Endothelial cell (in vitro differentiated cells): Measurements from ENCODE around the gene NECTIN3. TPM values are rescaled to one million over a fixed set of nuclear protein-coding genes. Genes with fewer than 3 reads are reported as not detected.

Source experiments
- DNase-seq: peaks from one replicate; pipeline ENCODE4 v3.0.0; 2021; ENCODE audit warnings: low spot score
- H3K27ac Mint-ChIP-seq: one replicate; pipeline ENCODE4 v1.8.0; 2021; ENCODE audit warnings: mixed read lengths, inconsistent platforms; ENCODE audit not compliant: unreplicated experiment
- H3K27me3 Mint-ChIP-seq: one replicate; pipeline ENCODE4 v1.8.0; 2021; ENCODE audit warnings: mild to moderate bottlenecking, moderate library complexity, mixed read lengths, inconsistent platforms; ENCODE audit not compliant: unreplicated experiment
- H3K36me3 Mint-ChIP-seq: one replicate; pipeline ENCODE4 v1.8.0; 2021; ENCODE audit warnings: mild to moderate bottlenecking, low read depth, mixed read lengths, inconsistent platforms; ENCODE audit not compliant: unreplicated experiment
- H3K4me1 Mint-ChIP-seq: one replicate; pipeline ENCODE4 v1.8.0; 2021; ENCODE audit warnings: mild to moderate bottlenecking, mixed read lengths, inconsistent platforms; ENCODE audit not compliant: unreplicated experiment
- H3K4me3 Mint-ChIP-seq: one replicate; pipeline ENCODE4 v1.8.0; 2021; ENCODE audit warnings: mild to moderate bottlenecking, mixed read lengths, inconsistent platforms; ENCODE audit not compliant: unreplicated experiment
- H3K9me3 Mint-ChIP-seq: one replicate; pipeline ENCODE4 v1.8.0; 2021; ENCODE audit warnings: mixed read lengths, inconsistent platforms; ENCODE audit not compliant: unreplicated experiment
- total RNA-seq: library from RNA; stranded (reverse); fragmentation: NEBNext Ultra II Directional; extraction: Animal tissue kit (Norgen Biotek cat#: 25700); gene quantifications from one replicate; pipeline ENCODE4 v1.2.1, GENCODE V29; 2021; ENCODE audit not compliant: unreplicated experiment
- TF ChIP-seq, protein P1 (sequence below): fragments of 200-600 bp; sonication (generic); IDR thresholded peaks from one replicate; pipeline ENCODE4 v1.5.0; 2021; ENCODE audit warnings: antibody characterized with exemption; ENCODE audit not compliant: unreplicated experiment

Gene NECTIN3
- total RNA-seq, 1 donor from 2014 or later, result 28.5 TPM

DNA sequence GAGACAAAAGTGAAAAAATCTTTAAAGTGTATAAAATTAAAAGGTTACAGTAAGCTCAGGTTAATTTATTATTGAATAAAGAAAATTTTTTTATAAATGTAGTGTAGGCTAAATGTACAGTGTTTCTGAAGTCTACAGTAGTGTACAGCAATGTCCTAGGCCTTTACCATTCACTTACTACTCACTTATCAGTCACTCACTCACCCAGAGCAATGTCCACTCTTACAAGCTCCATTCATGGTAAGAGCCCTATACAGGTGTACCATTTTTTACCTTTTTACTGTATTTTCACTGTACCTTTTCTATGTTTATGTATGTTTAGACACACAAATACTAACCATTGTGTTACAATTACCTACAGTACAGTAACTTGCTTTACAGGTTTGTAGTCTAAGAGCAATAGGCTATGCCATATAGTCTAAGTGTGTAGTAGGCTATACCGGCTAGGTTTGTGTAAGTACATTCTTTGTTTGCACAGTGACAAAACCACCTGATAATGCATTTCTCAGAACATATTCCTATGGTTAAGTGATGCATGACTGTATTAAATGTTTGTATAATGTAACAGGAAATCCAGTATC lies 38.1 kb upstream of the NECTIN3 start:
- no peak overlapping the region for H3K27ac Mint-ChIP-seq

DNA sequence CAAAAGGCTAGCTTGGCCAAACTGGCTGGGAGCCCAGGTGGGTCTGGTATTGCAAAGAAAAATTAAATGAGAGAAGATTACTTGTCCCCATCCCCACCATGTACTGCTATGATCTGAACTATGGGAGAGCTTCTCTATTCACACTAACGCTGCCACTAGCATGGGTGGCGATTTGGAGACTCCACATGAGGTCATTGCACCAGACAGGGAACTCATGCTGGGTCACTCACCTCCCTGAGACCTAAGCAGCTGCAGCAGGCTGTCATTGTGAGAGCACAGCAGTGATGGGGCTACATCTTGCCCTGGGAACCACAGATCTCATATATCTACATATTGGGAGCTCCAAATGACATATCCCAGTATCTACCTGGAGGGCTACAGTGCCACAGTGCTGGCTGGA lies 36.3 kb upstream of the NECTIN3 start:
- no peak overlapping the region for H3K4me3 Mint-ChIP-seq

More for the DNA sequence above, 38.1 kb upstream of the NECTIN3 start:
- H3K36me3 Mint-ChIP-seq, result no peaks in the 10 kb centered on the region
- H3K27me3 Mint-ChIP-seq, result no peaks in the 10 kb centered on the region
- TF ChIP-seq, protein P1, sequence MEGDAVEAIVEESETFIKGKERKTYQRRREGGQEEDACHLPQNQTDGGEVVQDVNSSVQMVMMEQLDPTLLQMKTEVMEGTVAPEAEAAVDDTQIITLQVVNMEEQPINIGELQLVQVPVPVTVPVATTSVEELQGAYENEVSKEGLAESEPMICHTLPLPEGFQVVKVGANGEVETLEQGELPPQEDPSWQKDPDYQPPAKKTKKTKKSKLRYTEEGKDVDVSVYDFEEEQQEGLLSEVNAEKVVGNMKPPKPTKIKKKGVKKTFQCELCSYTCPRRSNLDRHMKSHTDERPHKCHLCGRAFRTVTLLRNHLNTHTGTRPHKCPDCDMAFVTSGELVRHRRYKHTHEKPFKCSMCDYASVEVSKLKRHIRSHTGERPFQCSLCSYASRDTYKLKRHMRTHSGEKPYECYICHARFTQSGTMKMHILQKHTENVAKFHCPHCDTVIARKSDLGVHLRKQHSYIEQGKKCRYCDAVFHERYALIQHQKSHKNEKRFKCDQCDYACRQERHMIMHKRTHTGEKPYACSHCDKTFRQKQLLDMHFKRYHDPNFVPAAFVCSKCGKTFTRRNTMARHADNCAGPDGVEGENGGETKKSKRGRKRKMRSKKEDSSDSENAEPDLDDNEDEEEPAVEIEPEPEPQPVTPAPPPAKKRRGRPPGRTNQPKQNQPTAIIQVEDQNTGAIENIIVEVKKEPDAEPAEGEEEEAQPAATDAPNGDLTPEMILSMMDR, result no peak
- H3K4me3 Mint-ChIP-seq, result no peak overlapping the region
- H3K9me3 Mint-ChIP-seq, result no peaks in the 10 kb centered on the region
- H3K4me1 Mint-ChIP-seq, result no peaks in the 10 kb centered on the region
- DNase-seq, result no peak

DNA sequence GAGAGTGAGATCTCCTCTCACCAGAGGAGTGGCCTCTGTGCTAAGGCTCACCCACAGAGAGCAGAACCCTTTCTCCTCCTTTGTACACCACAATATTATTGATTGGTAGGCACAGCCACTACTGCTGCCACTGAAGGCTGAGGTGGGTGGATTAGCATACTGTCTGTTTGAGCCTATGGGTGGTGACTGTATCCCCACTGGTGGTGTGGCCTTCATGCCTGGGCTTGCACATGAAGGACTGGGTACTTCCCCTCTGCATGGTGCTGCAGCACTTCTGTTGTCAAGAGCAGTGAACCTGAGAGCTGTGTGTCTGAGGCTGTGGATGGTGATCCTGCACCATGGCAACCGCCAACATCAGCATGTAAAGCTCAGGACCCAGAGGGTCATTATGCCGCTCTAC lies 35.7 kb upstream of the NECTIN3 start:
- Mint-ChIP-seq H3K4me1 (no peaks in the 10 kb centered on the region), H3K4me3 (no peak overlapping the region), H3K9me3 (no peaks in the 10 kb centered on the region), H3K27me3 (no peaks in the 10 kb centered on the region), H3K36me3 (no peaks in the 10 kb centered on the region), H3K27ac (no peak overlapping the region)
- DNase-seq, result no peak
- TF ChIP-seq, protein P1, result no peak

More for the DNA sequence above, 36.3 kb upstream of the NECTIN3 start:
- TF ChIP-seq, protein P1, result no peak
- no peaks in the 10 kb centered on the region for H3K36me3 Mint-ChIP-seq
- H3K27me3 Mint-ChIP-seq, result no peaks in the 10 kb centered on the region
- no peaks in the 10 kb centered on the region for H3K4me1 Mint-ChIP-seq
- DNase-seq, result no peak
- no peak overlapping the region for H3K27ac Mint-ChIP-seq
- no peaks in the 10 kb centered on the region for H3K9me3 Mint-ChIP-seq

DNA sequence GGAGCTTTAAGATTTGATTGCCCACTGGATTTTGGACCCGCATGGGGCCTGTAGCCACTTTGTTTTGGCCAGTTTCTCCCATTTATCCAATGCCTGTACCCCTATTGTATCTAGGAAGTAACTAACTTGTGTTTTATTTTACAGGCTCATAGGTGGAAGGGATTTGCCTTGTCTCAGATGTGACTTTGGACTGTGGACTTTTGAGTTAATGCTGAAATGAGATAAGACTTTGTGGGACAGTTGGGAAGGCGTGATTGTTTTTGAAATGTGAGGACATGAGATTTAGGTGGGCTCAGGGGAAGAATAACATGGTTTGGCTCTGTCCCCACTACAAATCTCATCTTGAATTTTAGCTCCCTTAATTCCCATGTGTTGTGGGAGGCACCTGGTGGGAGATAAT lies 30.7 kb upstream of the NECTIN3 start:
- no peaks in the 10 kb centered on the region for H3K27me3 Mint-ChIP-seq
- TF ChIP-seq, protein P1, result no peak
- no peak for DNase-seq
- H3K9me3 Mint-ChIP-seq, result no peaks in the 10 kb centered on the region
- no peak overlapping the region for H3K4me3 Mint-ChIP-seq
- H3K27ac Mint-ChIP-seq, result no peak overlapping the region
- H3K4me1 Mint-ChIP-seq, result no peaks in the 10 kb centered on the region
- H3K36me3 Mint-ChIP-seq, result no peaks in the 10 kb centered on the region

DNA sequence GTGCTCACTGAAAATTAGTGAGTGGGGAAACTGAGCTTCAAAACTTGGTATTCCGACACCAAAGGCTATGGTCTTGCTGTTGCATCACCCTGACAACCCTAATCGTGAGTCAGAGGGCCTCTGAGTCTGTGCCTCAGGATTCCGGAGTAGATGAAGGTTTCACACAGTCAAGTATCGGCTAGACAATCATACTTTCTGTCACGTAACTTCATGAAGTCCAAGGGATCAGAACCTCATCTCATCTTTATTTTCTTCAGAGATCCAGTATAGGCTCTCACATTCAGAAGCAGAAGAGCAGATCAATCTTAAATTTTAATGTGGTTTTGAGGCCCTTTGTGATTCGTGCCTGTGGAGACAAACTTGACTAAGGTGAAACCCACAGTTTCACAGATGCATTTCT lies 26.1 kb upstream of the NECTIN3 start:
- H3K27ac Mint-ChIP-seq, result no peak overlapping the region
- no peak overlapping the region for H3K4me3 Mint-ChIP-seq
- peaks cover 2% of the 10 kb centered on the region for H3K4me1 Mint-ChIP-seq
- no peak for DNase-seq
- TF ChIP-seq, protein P1, result no peak
- no peaks in the 10 kb centered on the region for H3K9me3 Mint-ChIP-seq
- no peaks in the 10 kb centered on the region for H3K36me3 Mint-ChIP-seq
- no peaks in the 10 kb centered on the region for H3K27me3 Mint-ChIP-seq
